GM18868 (cell line): ENCODE data around the gene CASP7.

Experiments
- ATAC-seq: cut with Tn5 transposase; IDR thresholded peaks from one replicate; pipeline ENCODE4 v1.9.1; 2021; ENCODE audit warnings: mild to moderate bottlenecking, moderate library complexity; ENCODE audit not compliant: unreplicated experiment

Gene CASP7

GRCh38 chr10:113665806-113666354 is 13.8 kb upstream of the CASP7 start:
- no peak for ATAC-seq

- peak; percentile 67 for ATAC-seq
These were observed 12.9 kb upstream of the CASP7 start for GRCh38 chr10:113666682-113667252.

- peak; percentile 31 for ATAC-seq
These were observed 739 bp downstream of the CASP7 start for GRCh38 chr10:113680190-113681111.

GRCh38 chr10:113681533-113682470 is 2.1 kb downstream of the CASP7 start:
- ATAC-seq, result peak; percentile 62

- ATAC-seq, result no peak
These were observed 3.6 kb downstream of the CASP7 start for GRCh38 chr10:113683300-113683699.

GRCh38 chr10:113686028-113686427 is 6.3 kb downstream of the CASP7 start:
- no peak for ATAC-seq

- ATAC-seq, result no peak
These were observed 7.3 kb downstream of the CASP7 start for GRCh38 chr10:113687037-113687436.

- ATAC-seq, result no peak
These were observed 9.3 kb downstream of the CASP7 start for GRCh38 chr10:113689057-113689456.

GRCh38 chr10:113689574-113689973 is 9.9 kb downstream of the CASP7 start:
- no peak for ATAC-seq

GRCh38 chr10:113690749-113691148 is 11.0 kb downstream of the CASP7 start:
- no peak for ATAC-seq

- ATAC-seq, result no peak
These were observed 11.7 kb downstream of the CASP7 start for GRCh38 chr10:113691381-113691780.

GRCh38 chr10:113692271-113692670 is 12.6 kb downstream of the CASP7 start:
- ATAC-seq, result no peak

- no peak for ATAC-seq
These were observed 13.6 kb downstream of the CASP7 start for GRCh38 chr10:113693348-113693747.

GRCh38 chr10:113695691-113696090 is 16.0 kb downstream of the CASP7 start:
- ATAC-seq, result no peak

- no peak for ATAC-seq
These were observed 17.9 kb downstream of the CASP7 start for GRCh38 chr10:113697595-113697994.

GRCh38 chr10:113704637-113705343 is 25.1 kb downstream of the CASP7 start:
- no peak for ATAC-seq

GRCh38 chr10:113705344-113705652 is 25.6 kb downstream of the CASP7 start:
- no peak for ATAC-seq

- no peak for ATAC-seq
These were observed 26.9 kb downstream of the CASP7 start for GRCh38 chr10:113706623-113707022.

- no peak for ATAC-seq
These were observed 28.9 kb downstream of the CASP7 start for GRCh38 chr10:113708640-113709039.

- ATAC-seq, result no peak
These were observed 29.6 kb downstream of the CASP7 start for GRCh38 chr10:113709221-113709838.
